ENCODE measurements around the gene CCDC78.

DNA sequence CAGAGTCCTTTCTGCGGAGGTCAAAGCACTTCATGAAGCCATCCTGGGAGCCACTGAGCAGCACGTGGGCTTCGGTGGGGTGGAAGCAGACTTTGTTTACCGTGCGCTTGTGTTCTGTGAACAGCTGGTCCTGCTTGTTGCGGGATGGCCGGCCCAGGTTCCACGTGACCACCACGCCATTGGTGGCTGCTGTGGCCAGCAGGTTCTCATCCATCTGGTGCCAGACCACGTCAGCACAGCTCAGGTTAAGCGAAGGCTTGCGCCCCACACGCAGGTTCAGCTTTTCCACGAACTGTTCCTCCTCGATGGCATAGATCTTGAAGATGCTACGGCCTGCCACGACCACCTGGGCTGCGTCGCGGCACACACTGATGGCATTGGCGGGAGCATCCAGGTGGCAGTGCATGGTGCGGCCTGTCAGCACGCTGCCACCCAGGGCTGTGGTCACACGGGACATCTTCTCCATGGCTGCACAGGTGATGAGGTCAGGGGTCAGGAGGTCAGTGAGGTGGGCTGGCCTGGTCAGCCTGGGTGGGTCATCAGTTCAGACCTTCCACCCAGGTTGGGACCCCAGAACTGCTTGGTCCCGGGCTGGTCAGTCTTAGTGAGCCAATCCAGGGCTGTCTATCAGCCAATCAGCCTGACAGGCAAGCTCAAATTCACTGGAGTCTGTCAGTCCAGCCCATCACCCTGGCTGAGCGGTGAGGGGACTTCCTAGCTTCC lies 36.9 kb downstream of the CCDC78 start:
- TF ChIP-seq CTCF (IDR thresholded peaks at IDR 0.05; ENCODE audit: low read length) (no peak), EZH2 (optimal IDR thresholded peaks at IDR 0.05; ENCODE audit: low read depth, low read length) (no peak)
